A673 (cell line): ENCODE data around the gene PLEKHB1. TPM values are rescaled to one million over a fixed set of nuclear protein-coding genes. Genes with fewer than 3 reads are reported as not detected.

Experiments used
- BruUV-seq: library from RNA; stranded (reverse); fragments of 400-500 nt; replicated peaks from 2 replicates; lab custom pipeline; 2021; lab: Mats Ljungman, UMichigan
- CTCF ChIA-PET: fragments of 300-600 bp; sonication (Branson Sonifier 250); formaldehyde crosslinking; loops from one replicate; lab custom pipeline; 2022; ENCODE audit warnings: antibody characterized with exemption; lab: Charles Lee
- POLR2A ChIA-PET: fragments of 300-600 bp; sonication (Branson Sonifier 250); formaldehyde crosslinking; loops from one replicate; lab custom pipeline; 2022; ENCODE audit warnings: antibody characterized with exemption; ENCODE audit not compliant: low non-redundant PET; lab: Charles Lee
- DNase-seq: peaks from one replicate; pipeline ENCODE4 v3.0.0-alpha.2; 2015; ENCODE audit warnings: low spot score
- H3K27ac ChIP-seq: fragments of 200-600 bp; sonication (generic); 2 replicates; pipeline ENCODE4 v1.5.1; 2016; ENCODE audit warnings: mixed run types, low read depth, mild to moderate bottlenecking, mixed read lengths, antibody characterized with exemption, low read length; ENCODE audit not compliant: poor library complexity, severe bottlenecking
- H3K27me3 ChIP-seq: fragments of 200-600 bp; sonication (generic); replicated peaks from 2 replicates; pipeline ENCODE4 v1.6.1; 2017; ENCODE audit warnings: mixed run types, low read depth, mild to moderate bottlenecking, mixed read lengths, antibody characterized with exemption, low read length; ENCODE audit not compliant: insufficient read depth, poor library complexity
- H3K36me3 ChIP-seq: fragments of 200-600 bp; sonication (generic); 2 replicates; pipeline ENCODE4 v1.6.1; 2016; ENCODE audit warnings: mixed run types, mild to moderate bottlenecking, mixed read lengths, antibody characterized with exemption, low read length; ENCODE audit not compliant: insufficient read depth, poor library complexity, severe bottlenecking
- H3K4me1 ChIP-seq: fragments of 200-600 bp; sonication (generic); 2 replicates; pipeline ENCODE4 v1.6.1; 2017; ENCODE audit warnings: mixed run types, mild to moderate bottlenecking, mixed read lengths, antibody characterized with exemption, low read length; ENCODE audit not compliant: insufficient read depth, poor library complexity, severe bottlenecking
- H3K4me3 ChIP-seq: fragments of 200-600 bp; sonication (generic); 2 replicates; pipeline ENCODE4 v1.5.1; 2016; ENCODE audit warnings: low read depth, mixed run types, mild to moderate bottlenecking, mixed read lengths, low read length; ENCODE audit not compliant: poor library complexity, severe bottlenecking
- H3K9me3 ChIP-seq: fragments of 200-600 bp; sonication (generic); 2 replicates; pipeline ENCODE4 v1.6.1; 2016; ENCODE audit warnings: mixed run types, low read depth, mild to moderate bottlenecking, mixed read lengths, antibody characterized with exemption, low read length; ENCODE audit not compliant: poor library complexity, severe bottlenecking
- CTCF ChIP-seq: fragments of 300-800, 200-600 bp; sonication (generic); conservative IDR thresholded peaks from 2 replicates; pipeline ENCODE4 v1.5.1; 2017; ENCODE audit warnings: low read depth, mild to moderate bottlenecking, antibody characterized with exemption, low read length, moderate library complexity, mixed read lengths
- EZH2 ChIP-seq: fragments of 200-600 bp; sonication (generic); IDR thresholded peaks from 2 replicates; pipeline ENCODE4 v1.6.1; 2017; ENCODE audit warnings: borderline replicate concordance, low read depth, mild to moderate bottlenecking, mixed read lengths, antibody characterized with exemption, low read length; ENCODE audit not compliant: poor library complexity, severe bottlenecking
- intact Hi-C: fragments of 100-400 bp; cut with micrococcal nuclease; formaldehyde crosslinking; loops from one replicate; pipeline ENCODE4 v1.10.0; 2022; ENCODE audit not compliant: unreplicated experiment
- total RNA-seq: library from RNA; stranded (reverse); gene quantifications from 2 replicates; pipeline ENCODE4 v1.2.3, GENCODE V29; 2021

The PLEKHB1 gene
- total RNA-seq, 1 experiment from 2014 or later = not detected

GRCh38 chr11:73653996-73654395 is 7.6 kb downstream of the PLEKHB1 start:
- ChIA-PET POLR2A (no interaction called here), CTCF (interaction anchor here (0.9 kb wide), 1 partner anchor 28 kb away, joined by 3 read pairs; no protein-coding TSS in a partner anchor)
- no peaks in the 10 kb centered on the region for H3K36me3 ChIP-seq
- no peak overlapping the region for H3K4me3 ChIP-seq
- no peaks in the 10 kb centered on the region for H3K4me1 ChIP-seq
- BruUV-seq = no TSS peak
- intact Hi-C loops = no loop called here
- no peak for DNase-seq
- no peaks in the 10 kb centered on the region for H3K9me3 ChIP-seq
- no peak for TF ChIP-seq EZH2
- no peak for TF ChIP-seq CTCF
- H3K27me3 ChIP-seq = no peaks in the 10 kb centered on the region
- H3K27ac ChIP-seq = no peak overlapping the region

DNA sequence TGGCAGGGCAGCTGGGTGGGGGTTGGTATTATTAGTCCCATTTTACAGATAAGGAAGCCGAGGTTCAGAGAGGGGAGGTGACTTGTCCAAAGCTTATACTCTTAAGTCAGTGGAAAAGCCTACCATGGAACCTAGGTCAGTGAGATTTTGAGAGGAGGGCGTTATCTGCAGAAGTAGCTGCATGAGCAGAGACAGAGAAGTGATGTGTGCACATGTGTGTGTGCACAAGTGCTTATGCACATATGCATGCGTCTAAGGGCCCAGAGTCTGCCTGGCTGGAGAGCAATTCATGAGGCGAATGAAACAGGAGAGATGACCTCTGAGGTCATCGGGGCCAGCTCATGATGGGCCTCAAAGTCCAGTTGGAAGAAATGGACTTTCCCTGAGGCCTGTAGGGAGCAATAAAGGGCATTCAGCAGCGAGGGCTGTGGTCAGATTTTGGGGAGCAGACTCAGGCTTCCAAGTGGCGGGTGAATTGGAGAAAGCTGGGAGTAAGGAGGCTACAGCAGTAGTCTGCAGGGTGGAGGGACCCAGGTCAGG is 8.2 kb downstream of the PLEKHB1 start:
- CTCF ChIA-PET = interaction anchor here (0.9 kb wide), 1 partner anchor 29 kb away, joined by 3 read pairs; no protein-coding TSS in a partner anchor

GRCh38 chr11:73655686-73656085 is 9.3 kb downstream of the PLEKHB1 start:
- Histone ChIP-seq H3K27ac (no peak overlapping the region), H3K9me3 (no peaks in the 10 kb centered on the region), H3K4me3 (no peak overlapping the region), H3K36me3 (no peaks in the 10 kb centered on the region), H3K4me1 (no peaks in the 10 kb centered on the region), H3K27me3 (no peaks in the 10 kb centered on the region)
- TF ChIP-seq EZH2 (no peak), CTCF (no peak)
- POLR2A ChIA-PET = interaction anchor here (0.6 kb wide), 1 partner anchor 25 kb away, joined by 3 read pairs; no protein-coding TSS in a partner anchor
- DNase-seq = no peak
- intact Hi-C loops = no loop called here
- CTCF ChIA-PET = interaction anchor here (1.0 kb wide), 1 partner anchor 30 kb away, joined by 4 read pairs; no protein-coding TSS in a partner anchor
- BruUV-seq = no TSS peak

More for the DNA sequence above, 8.2 kb downstream of the PLEKHB1 start:
- intact Hi-C loops = no loop called here
- DNase-seq = no peak
- Histone ChIP-seq H3K4me3 (no peak overlapping the region), H3K36me3 (no peaks in the 10 kb centered on the region), H3K4me1 (no peaks in the 10 kb centered on the region), H3K9me3 (no peaks in the 10 kb centered on the region), H3K27ac (no peak overlapping the region), H3K27me3 (no peaks in the 10 kb centered on the region)
- BruUV-seq = no TSS peak
- POLR2A ChIA-PET = no interaction called here
- TF ChIP-seq EZH2 (no peak), CTCF (no peak)
